Measurements from ENCODE around the gene IP6K1.

DNA sequence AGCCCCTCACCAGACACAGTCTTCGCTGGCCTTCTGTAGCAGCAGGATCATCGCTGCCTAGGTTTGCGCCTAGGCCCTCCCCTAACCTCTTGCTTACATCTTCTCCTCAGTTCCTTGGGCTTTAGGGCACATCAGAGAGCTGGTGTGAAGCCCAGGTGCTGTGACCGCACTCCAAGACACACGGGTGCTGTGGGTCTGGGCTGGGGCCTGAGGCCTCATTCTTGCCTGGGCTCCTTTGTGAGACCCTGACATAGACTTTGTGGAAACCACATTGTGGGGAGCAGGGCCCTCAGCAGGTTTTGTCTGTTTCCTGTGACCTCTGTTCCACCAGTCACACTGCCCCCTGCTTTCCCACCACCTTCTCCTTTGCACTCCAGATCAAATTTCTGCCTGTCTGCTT lies 74.9 kb downstream of the IP6K1 start:
- TF ChIP-seq EZH2phosphoT487 (IDR thresholded peaks at IDR 0.05; ENCODE audit: borderline replicate concordance) = no peak
- no peak for TF ChIP-seq ZNF274 (IDR thresholded peaks at IDR 0.05; ENCODE audit: low read depth, low read length)
- TF ChIP-seq CTCF (IDR thresholded peaks at IDR 0.05 in 2 of 3, conservative IDR thresholded peaks at IDR 0.05 in 1 of 3; ENCODE audit: borderline replicate concordance in 1 of 3, insufficient read depth in 1 of 3, low read depth in 2 of 3, low read length in 2 of 3) = no peak
- no peak for TF ChIP-seq CEBPB (IDR thresholded peaks at IDR 0.05; ENCODE audit: low read depth)
- no peak for TF ChIP-seq POLR2A (IDR thresholded peaks at IDR 0.05; ENCODE audit: borderline replicate concordance, extremely low read depth, insufficient read depth, insufficient read length)
- no peak for TF ChIP-seq EGR1 (IDR thresholded peaks at IDR 0.05; ENCODE audit: low read depth)
- TF ChIP-seq EZH2 (IDR thresholded peaks at IDR 0.05) = no peak
- TF ChIP-seq SRF (IDR thresholded peaks at IDR 0.05; ENCODE audit: low read depth) = no peak
